HEK293T (cell line): ENCODE data around the gene METTL14.

Source experiments
- ELF4 ChIP-seq: fragments of 450-650 bp; IDR thresholded peaks from 2 replicates; pipeline ENCODE4 v1.6.1; 2017; ENCODE audit warnings: antibody characterized with exemption
- FOXA1 ChIP-seq: fragments of 450-650 bp; IDR thresholded peaks from 2 replicates; pipeline ENCODE4 v1.6.1; 2016; ENCODE audit warnings: mild to moderate bottlenecking
- FOXK2 ChIP-seq: fragments of 450-650 bp; IDR thresholded peaks from 2 replicates; pipeline ENCODE4 v1.6.1; 2016; ENCODE audit warnings: mild to moderate bottlenecking
- FOXM1 ChIP-seq: fragments of 450-650 bp; IDR thresholded peaks from 2 replicates; pipeline ENCODE4 v1.6.1; 2017; ENCODE audit warnings: mild to moderate bottlenecking, borderline replicate concordance
- HDGF ChIP-seq: fragments of 450-650 bp; IDR thresholded peaks from 2 replicates; pipeline ENCODE4 v1.6.1; 2017; ENCODE audit warnings: antibody characterized with exemption, borderline replicate concordance
- NFRKB ChIP-seq: fragments of 450-650 bp; IDR thresholded peaks from 2 replicates; pipeline ENCODE4 v1.6.1; 2016; ENCODE audit warnings: mild to moderate bottlenecking, moderate library complexity
- SP1 ChIP-seq: fragments of 450-650 bp; IDR thresholded peaks from 2 replicates; pipeline ENCODE4 v1.6.1; 2017
- TARDBP ChIP-seq: fragments of 450-650 bp; IDR thresholded peaks from 2 replicates; pipeline ENCODE4 v1.6.1; 2016
- ZNF384 ChIP-seq: fragments of 450-650 bp; IDR thresholded peaks from 2 replicates; pipeline ENCODE4 v1.6.1; 2016

DNA sequence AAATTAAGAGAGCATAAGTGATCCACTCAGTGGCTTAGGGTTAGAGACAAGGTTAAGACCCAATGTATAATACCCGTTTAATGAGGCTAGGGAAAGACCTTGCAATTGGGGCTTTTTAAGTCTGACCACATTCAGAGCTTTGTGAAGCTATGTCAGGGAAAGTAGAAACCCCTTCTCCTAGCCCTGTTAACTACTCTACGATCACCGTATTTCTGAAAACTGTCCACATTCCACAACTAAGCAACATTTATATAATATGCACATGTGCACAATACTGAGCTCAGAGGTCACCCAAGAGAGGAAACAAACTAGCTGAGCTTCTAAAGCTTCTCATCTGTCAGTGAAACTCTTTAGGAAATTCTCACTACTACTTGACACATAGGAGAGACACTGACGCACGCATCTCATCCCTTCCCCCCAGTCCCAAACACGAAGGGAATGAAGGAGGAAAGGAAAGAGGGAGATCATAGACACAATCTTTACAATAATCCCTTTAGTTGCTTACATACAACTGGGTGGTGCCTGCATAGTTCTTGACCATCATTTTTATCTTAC lies 56.2 kb downstream of the METTL14 start:
- TF ChIP-seq FOXK2 (no peak), TARDBP (no peak), NFRKB (no peak), ZNF384 (no peak), ELF4 (no peak), SP1 (no peak), FOXA1 (no peak), HDGF (no peak), FOXM1 (no peak)
